ENCODE results near the gene ARID1B.

ARID1B gene

DNA sequence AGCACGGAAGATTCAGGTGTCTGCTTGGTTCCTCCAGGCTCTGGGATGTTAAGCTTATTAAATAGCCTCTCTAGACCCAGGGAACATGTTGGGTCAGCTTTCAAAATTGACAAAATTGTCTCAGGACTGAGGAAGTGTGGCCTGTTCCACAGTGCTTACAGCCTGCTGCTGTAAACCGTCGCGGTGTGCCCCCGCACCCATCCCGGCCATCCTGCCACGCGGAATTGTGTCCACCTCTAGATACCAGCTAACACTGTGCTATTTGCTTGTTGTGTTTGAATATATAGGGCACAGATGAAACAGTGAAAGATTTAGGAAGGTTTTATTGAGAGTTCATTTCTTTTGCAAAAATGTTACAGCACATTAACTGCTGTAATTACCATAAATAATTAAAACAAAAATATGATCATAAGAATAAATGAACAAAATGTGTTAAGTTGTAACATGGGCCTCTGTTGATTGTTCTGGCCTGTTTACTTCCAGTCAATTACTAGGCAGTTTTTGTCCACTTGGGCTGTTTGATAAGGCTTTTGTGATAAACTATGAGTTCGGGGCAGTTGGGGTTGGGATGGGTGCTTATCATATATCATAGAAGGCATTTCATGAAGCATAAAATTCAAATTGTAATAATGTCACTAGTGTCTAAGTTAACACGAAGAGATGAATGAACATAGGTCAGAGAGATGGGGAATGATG is 77.4 kb downstream of the ARID1B start:
- DNase-seq: no peak

- peak in 1 of 2 donors; percentile 6 for DNase-seq
Observed at GRCh38 chr6:156857573-156857972, 80.4 kb downstream of the ARID1B start.

GRCh38 chr6:156859686-156860085 is 82.5 kb downstream of the ARID1B start:
- no peak for DNase-seq

DNA sequence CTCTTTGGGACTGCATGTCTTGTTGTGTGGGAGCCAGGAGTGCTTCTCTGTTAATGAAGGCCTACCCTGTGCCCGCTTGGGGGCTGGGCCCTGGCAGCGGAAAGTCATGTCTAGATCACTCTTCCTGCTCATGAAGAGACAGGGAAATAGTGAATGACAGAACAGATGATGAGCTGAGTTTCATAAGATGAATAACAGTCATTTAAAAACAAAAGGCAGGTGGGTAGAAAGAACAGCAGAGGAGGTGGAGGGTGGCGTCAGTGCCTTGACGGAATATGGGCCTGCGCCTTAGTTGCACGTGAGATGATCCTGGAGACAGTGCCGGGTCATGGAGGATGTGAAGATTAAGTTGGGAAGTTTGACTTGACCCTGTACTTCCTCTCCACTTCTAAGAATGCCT is 85.5 kb downstream of the ARID1B start:
- DNase-seq: peak; percentile 14 to 15

- DNase-seq: no peak
Observed at GRCh38 chr6:156863504-156863903, 86.3 kb downstream of the ARID1B start.

GRCh38 chr6:156864557-156864956 is 87.4 kb downstream of the ARID1B start:
- DNase-seq: no peak

DNA sequence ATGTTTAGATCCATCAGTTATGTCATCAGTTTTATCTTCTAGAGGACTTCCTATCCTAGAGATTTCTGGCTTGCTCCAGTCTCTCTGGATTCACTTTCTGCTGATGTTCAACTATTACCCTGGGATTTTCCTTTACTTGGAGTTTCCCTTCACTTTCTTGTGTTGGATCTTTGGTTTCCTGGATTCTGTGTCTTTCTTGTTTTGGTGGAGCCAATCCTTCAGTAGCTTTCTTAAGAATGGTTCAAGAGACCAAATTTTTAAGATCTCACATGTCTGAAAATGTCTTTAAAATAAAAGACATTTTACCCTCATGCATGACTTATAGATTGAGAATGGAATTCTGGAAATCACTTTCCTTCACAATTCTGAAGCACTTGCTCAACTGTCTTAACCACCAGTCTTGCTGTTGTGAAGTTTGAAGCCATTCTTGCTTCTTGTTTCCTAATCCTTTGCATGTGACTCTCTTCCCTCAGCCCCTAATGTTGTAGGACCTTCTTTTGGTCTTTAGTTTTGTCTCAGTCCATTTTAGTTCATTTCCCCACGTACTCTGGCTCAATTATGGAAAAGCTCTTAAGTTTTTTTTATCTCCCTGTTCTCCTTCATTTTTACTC is 87.9 kb downstream of the ARID1B start:
- DNase-seq: no peak

GRCh38 chr6:156866220-156867015 is 89.2 kb downstream of the ARID1B start:
- peak; percentile 20 to 40 for DNase-seq

GRCh38 chr6:156867121-156867520 is 89.9 kb downstream of the ARID1B start:
- no peak for DNase-seq

- DNase-seq: no peak
Observed at GRCh38 chr6:156868385-156868784, 91.2 kb downstream of the ARID1B start.

- no peak for DNase-seq
Observed at GRCh38 chr6:156869980-156870398, 92.8 kb downstream of the ARID1B start.

DNA sequence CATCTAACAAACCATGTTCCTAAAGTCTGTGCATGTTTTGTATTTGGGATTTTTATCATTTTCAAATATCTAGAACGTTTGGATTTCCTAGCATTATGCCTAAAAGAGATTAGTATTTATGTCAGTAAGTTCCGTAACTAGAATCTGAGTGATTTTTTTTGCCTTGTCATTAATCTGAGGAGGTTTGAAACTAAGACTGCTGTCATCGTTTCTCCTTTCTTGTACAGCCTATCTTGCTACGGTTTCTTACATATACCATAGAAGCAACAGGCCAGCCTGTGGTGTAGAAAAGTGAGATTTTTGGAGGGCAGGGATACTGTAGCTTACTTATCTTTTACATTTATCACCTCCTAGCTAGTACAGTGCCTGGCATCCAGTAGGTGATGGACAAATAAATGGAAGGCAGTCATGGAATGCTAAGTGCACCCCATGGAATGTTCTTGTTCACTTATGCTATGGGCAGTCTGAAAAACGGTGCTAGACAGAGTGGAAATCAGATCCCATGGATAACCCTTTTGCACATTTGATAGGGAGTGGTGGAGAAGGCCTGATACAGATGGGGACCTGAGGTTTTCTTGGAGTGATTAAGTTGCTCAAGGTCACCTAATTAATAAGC is 93.9 kb downstream of the ARID1B start:
- DNase-seq: no peak

GRCh38 chr6:156872903-156873302 is 95.7 kb downstream of the ARID1B start:
- no peak for DNase-seq

DNA sequence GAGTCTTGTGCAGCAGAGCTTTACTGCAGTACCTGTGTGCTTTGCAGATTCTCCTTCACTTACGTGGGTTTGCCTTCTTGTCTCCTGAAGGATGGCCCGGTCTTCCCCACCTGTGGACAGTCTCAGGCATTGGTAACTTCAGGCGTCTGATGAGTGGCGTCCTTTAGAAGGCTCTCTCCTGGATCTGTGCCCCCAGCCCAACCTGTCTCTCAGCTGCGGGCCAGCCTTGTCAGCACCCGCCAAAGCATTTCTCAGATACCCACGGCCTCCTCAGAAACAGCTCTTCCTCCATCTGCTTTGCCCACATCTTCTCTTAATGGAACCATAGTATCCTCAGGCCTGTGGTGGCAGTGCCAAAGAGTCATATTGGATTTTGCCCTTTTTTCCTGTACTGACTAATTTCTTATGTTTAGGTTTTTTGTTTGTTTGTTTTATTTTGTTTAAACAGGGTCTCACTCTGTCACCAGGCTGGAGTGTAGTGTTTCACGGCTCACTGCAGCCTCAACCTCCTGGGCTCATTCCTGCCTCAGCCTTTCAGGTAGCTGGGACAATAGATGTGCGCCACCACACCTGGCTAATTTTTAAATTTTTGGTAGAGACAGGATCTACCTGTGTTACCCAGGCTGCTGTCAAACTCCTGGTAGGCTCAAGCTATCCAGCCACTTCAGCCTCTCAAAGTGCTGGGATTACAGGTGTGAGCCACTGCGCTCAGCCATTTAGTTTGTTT is 96.6 kb downstream of the ARID1B start:
- DNase-seq: no peak

DNA sequence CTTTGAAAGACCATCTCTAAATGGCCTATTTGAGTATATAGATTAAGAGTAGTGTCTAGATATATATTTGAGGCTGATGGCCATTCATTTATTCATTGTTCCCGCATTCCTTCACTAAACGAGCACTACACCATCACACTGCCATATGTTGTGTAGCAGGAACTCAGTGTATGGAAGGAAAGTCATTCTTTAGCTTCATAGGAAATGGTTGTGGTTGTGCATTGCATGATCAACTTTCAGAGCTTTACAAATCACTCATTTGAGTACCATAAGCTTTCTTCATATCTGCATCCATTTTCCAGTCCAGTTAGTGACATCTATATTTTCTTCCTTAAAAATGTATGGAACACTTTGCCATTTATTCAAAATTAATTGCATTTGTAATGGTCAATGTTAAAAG is 97.9 kb downstream of the ARID1B start:
- no peak for DNase-seq

DNA sequence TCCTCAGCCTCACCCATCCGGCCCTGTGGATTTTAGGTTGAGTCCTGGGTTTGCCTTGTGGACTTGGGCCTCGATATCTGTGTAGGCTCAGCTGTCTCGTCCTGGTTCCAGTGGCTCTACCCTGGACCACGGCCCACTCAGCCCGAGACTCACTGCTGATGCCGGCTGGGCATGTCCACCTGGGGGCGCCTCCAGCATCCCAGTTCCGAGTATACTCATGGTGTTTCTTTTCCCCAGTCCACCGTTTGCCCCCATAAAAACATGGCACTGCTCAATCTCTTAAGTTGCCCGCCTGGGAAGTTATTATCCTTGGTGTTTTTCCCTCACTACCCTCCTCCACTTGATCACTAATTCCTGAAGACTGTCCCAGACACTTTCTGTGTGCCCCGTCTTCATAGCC is 99.1 kb downstream of the ARID1B start:
- DNase-seq: no peak

GRCh38 chr6:156877126-156877863 is 100.1 kb downstream of the ARID1B start:
- DNase-seq: no peak

- no peak for DNase-seq
Observed at GRCh38 chr6:156878681-156879080, 101.5 kb downstream of the ARID1B start.

- DNase-seq: no peak
Observed at GRCh38 chr6:156879186-156879585, 102.0 kb downstream of the ARID1B start.

DNA sequence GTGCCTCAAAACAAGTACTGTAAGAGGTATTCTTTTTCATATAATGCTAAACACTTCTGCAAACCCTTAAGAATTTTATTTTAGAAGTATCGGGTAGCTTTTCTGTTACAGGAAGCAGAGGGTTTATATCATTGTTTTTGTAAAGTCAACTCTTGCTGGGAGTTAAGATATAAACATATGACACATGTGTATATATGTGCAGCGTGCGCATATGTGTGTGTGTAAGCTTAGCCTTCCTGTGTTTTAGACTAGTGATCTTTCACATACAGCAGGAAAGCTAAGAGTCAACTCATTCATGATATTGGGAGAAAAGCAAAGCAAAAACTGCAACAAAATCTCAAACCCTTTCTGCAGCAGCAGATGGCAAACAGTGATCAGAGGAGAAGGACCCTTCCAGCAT is 102.4 kb downstream of the ARID1B start:
- DNase-seq: no peak

GRCh38 chr6:156880913-156881312 is 103.7 kb downstream of the ARID1B start:
- no peak for DNase-seq

Measured in activated CD4-positive, alpha-beta T cell treated with anti-CD3 and anti-CD28 coated beads for 4 hours (primary cell).